K562 (cell line): ENCODE results near the gene VPS45. TPM values are rescaled to one million over a fixed set of nuclear protein-coding genes. Genes with fewer than 3 reads are reported as not detected.

ENCODE experiments used
- ATAC-seq: fragments of 200-7000 bp; cut with Tn5 transposase; 3 replicates; pipeline ENCODE4 v1.9.1; 2020; ENCODE audit warnings: moderate library complexity
- BruUV-seq: library from RNA; stranded (reverse); fragments of 400-500 nt; replicated peaks from 2 replicates; lab custom pipeline; 2021; lab: Mats Ljungman, UMichigan
- CTCF ChIA-PET: fragments of 300-600 bp; formaldehyde crosslinking; extraction: SDS; loops from one replicate; lab custom pipeline; 2021; ENCODE audit warnings: low intra/inter-chr PET ratio; lab: Yijun Ruan, JAX
- POLR2A ChIA-PET: fragments of 300-600, 350-650 bp; sonication (Branson Sonifier 250); formaldehyde crosslinking; extraction: SDS; loops from one replicate; lab custom pipeline; 2021; ENCODE audit warnings: antibody characterized with exemption, inconsistent platforms; lab: Yijun Ruan, JAX
- DNase-seq, 4 experiments: peaks; one replicate each; pipeline versions ENCODE4 v3.0.0 to v3.0.0-alpha.2; 2011 to 2018; ENCODE audit warnings: low spot score in 3 of 4, mixed read lengths in 3 of 4; ENCODE audit errors: extremely low read depth in 1 of 4
- FAIRE-seq: peaks from 2 replicates; lab custom pipeline; 2011; peaks lifted over from hg19 to GRCh38; lab: Jason Lieb, UNC
- H2AFZ ChIP-seq: 2 replicates; pipeline ENCODE4 v1.6.0; 2011; ENCODE audit warnings: low read depth, low read length, control low read depth, inconsistent platforms
- H3K27ac ChIP-seq: fragments of 200-600 bp; 3 replicates; pipeline ENCODE4 v1.8.0; 2011; ENCODE audit warnings: low read depth, mild to moderate bottlenecking, control low read depth, inconsistent platforms, low read length, moderate library complexity, mixed read lengths; ENCODE audit errors: extremely low read depth
- H3K27me3 ChIP-seq, 2 experiments: fragments of 300-600 bp in 1 of 2; 2 replicates in 1 of 2; 3 replicates in 1 of 2; pipeline versions ENCODE4 v1.6.0 to v1.8.0; 2011; ENCODE audit warnings: inconsistent platforms in 2 of 2, low read length in 2 of 2, mild to moderate bottlenecking in 1 of 2, mixed read lengths in 1 of 2, moderate library complexity in 1 of 2; ENCODE audit not compliant: control insufficient read depth in 2 of 2, insufficient read depth in 2 of 2
- H3K36me3 ChIP-seq: fragments of 300-600 bp; 3 replicates; pipeline ENCODE4 v1.8.0; 2011; ENCODE audit warnings: mild to moderate bottlenecking, low read length, inconsistent platforms; ENCODE audit not compliant: control insufficient read depth, insufficient read depth
- H3K4me1 ChIP-seq, 2 experiments: fragments of 200-600 bp in 1 of 2; replicated peaks in 1 of 2; 2 replicates in 1 of 2; 3 replicates in 1 of 2; pipeline versions ENCODE4 v1.5.1 to v1.8.0; 2011; ENCODE audit warnings: inconsistent platforms in 2 of 2, low read length in 2 of 2, mild to moderate bottlenecking in 1 of 2, mixed read lengths in 1 of 2, moderate library complexity in 1 of 2; ENCODE audit not compliant: control insufficient read depth in 2 of 2, insufficient read depth in 2 of 2
- H3K4me2 ChIP-seq: 2 replicates; pipeline ENCODE4 v1.6.1; 2011; ENCODE audit warnings: low read length, control low read depth, inconsistent platforms, mixed read lengths; ENCODE audit not compliant: insufficient read depth
- H3K4me3 ChIP-seq: fragments of 200-600 bp; sonication (generic), shearing (Covaris generic); 2 replicates; pipeline ENCODE4 v1.5.1; 2016; ENCODE audit warnings: control low read depth, inconsistent platforms
- H3K79me2 ChIP-seq: fragments of 200-600 bp; 3 replicates; pipeline ENCODE4 v1.8.0; 2011; ENCODE audit warnings: low read length, inconsistent platforms; ENCODE audit not compliant: control insufficient read depth, insufficient read depth
- H3K9ac ChIP-seq, 2 experiments: 2 replicates each; pipeline versions ENCODE4 v1.6.0 to v1.6.1; 2011; ENCODE audit warnings: low read depth in 2 of 2, low read length in 2 of 2, control low read depth in 1 of 2, inconsistent platforms in 1 of 2, mild to moderate bottlenecking in 1 of 2, mixed read lengths in 1 of 2; ENCODE audit not compliant: insufficient read depth in 1 of 2
- H3K9me1 ChIP-seq: one replicate; pipeline ENCODE4 v1.6.0; 2011; ENCODE audit warnings: inconsistent platforms, mild to moderate bottlenecking, low read length, moderate library complexity; ENCODE audit not compliant: control insufficient read depth, insufficient read depth
- H3K9me3 ChIP-seq: replicated peaks from 2 replicates; pipeline ENCODE4 v1.5.1; 2011; ENCODE audit warnings: low read depth, low read length, inconsistent platforms; ENCODE audit not compliant: control insufficient read depth, insufficient read depth
- H4K20me1 ChIP-seq: replicated peaks from 2 replicates; pipeline ENCODE4 v1.6.1; 2011; ENCODE audit warnings: low read length, inconsistent platforms, mixed read lengths; ENCODE audit not compliant: control insufficient read depth, insufficient read depth
- ARID1B ChIP-seq: fragments of 450-650 bp; IDR thresholded peaks from 2 replicates; pipeline ENCODE4 v1.6.1; 2016; ENCODE audit warnings: antibody characterized with exemption, mild to moderate bottlenecking, inconsistent platforms
- CBFA2T2 ChIP-seq: fragments of 450-650 bp; conservative IDR thresholded peaks from 2 replicates; pipeline ENCODE4 v1.6.1; 2017; ENCODE audit warnings: mild to moderate bottlenecking
- CBFA2T3 ChIP-seq: fragments of 450-650 bp; IDR thresholded peaks from 2 replicates; pipeline ENCODE4 v1.6.1; 2017
- CC2D1A ChIP-seq: fragments of 450-650 bp; IDR thresholded peaks from 2 replicates; pipeline ENCODE4 v1.6.1; 2017; ENCODE audit warnings: mild to moderate bottlenecking
- DPF2 ChIP-seq: fragments of 450-650 bp; IDR thresholded peaks from 2 replicates; pipeline ENCODE4 v1.6.1; 2016
- EP300 ChIP-seq: IDR thresholded peaks from 2 replicates; pipeline ENCODE4 v1.6.1; 2012; ENCODE audit warnings: low read length, improper control_type of control experiment
- GATAD2B ChIP-seq: fragments of 450-650 bp; IDR thresholded peaks from 2 replicates; pipeline ENCODE4 v1.6.1; 2017; ENCODE audit warnings: mild to moderate bottlenecking, borderline replicate concordance
- HNRNPH1 ChIP-seq: fragments of 200-400 bp; formaldehyde crosslinking; optimal IDR thresholded peaks from 2 replicates; pipeline ENCODE3; 2017; ENCODE audit warnings: low read depth, mild to moderate bottlenecking, low read length, moderate library complexity
- MXI1 ChIP-seq: IDR thresholded peaks from 2 replicates; pipeline ENCODE4 v1.6.1; 2011; ENCODE audit warnings: low read depth, mild to moderate bottlenecking, improper control_type of control experiment, low read length
- NCOR1 ChIP-seq: fragments of 450-650 bp; IDR thresholded peaks from 2 replicates; pipeline ENCODE4 v1.6.1; 2016; ENCODE audit warnings: mild to moderate bottlenecking, moderate library complexity
- SMARCA4 ChIP-seq: fragments of 450-650 bp; IDR thresholded peaks from 2 replicates; pipeline ENCODE4 v1.6.1; 2016
- SMARCE1 ChIP-seq: fragments of 450-650 bp; IDR thresholded peaks from 2 replicates; pipeline ENCODE4 v1.7.1; 2016; ENCODE audit warnings: mild to moderate bottlenecking
- SOX6 ChIP-seq: fragments of 450-650 bp; IDR thresholded peaks from 2 replicates; pipeline ENCODE4 v1.6.1; 2014; ENCODE audit warnings: mild to moderate bottlenecking
- SREBF1 ChIP-seq: fragments of 150-350 bp; IDR thresholded peaks from 2 replicates; pipeline ENCODE4 v1.6.1; 2014; ENCODE audit warnings: antibody characterized with exemption, low read depth, low read length, borderline replicate concordance
- TRIM24 ChIP-seq, 2 experiments: fragments of 450-650 bp; IDR thresholded peaks; 2 replicates each; pipeline ENCODE4 v1.6.1; 2016
- ZNF318 ChIP-seq, 2 experiments: fragments of 450-650 bp; IDR thresholded peaks; 2 replicates each; pipeline ENCODE4 v1.6.1; 2016; ENCODE audit warnings: mild to moderate bottlenecking in 2 of 2, borderline replicate concordance in 1 of 2, low read depth in 1 of 2, moderate library complexity in 1 of 2
- ZNF561 ChIP-seq: fragments of 450-650 bp; formaldehyde crosslinking; conservative IDR thresholded peaks from 2 replicates; pipeline ENCODE4 v1.4.0; 2020; ENCODE audit warnings: mild to moderate bottlenecking, moderate library complexity
- whole genome bisulfite sequencing: fragments of 100-300 bp; shearing (Covaris generic); methylation state at CpG from one replicate; pipeline ENCODE4 v1.1.6; 2016; ENCODE audit warnings: low coverage, mixed read lengths; ENCODE audit not compliant: insufficient coverage; ENCODE audit errors: missing lambda C conversion rate; 5-methylcytosine and 5-hydroxymethylcytosine counted together
- in situ Hi-C: fragments of 300-500 bp; cut with MboI; formaldehyde crosslinking; loops from 4 replicates; pipeline ENCODE4 v1.15.0; 2018; ENCODE audit warnings: inconsistent platforms, mixed read lengths
- intact Hi-C: fragments of 100-400 bp; cut with micrococcal nuclease; formaldehyde crosslinking; loops from 2 replicates; pipeline ENCODE4 v1.14.2; 2022
- polyA plus RNA-seq, 8 experiments: library from polyadenylated mRNA; depleted of rRNA in 4 of 8; stranded (reverse) in 5 of 8; unstranded in 3 of 8; fragments of >200 nt; fragmentation: Nextera tagmentation in 2 of 8; fragmentation: Illumina TruSeq in 1 of 8; extraction: Ambion mirVana in 2 of 8; extraction: Trizol in 1 of 8; gene quantifications; 2 replicates each; pipeline versions ENCODE4 v1.2.1 to v1.2.3, GENCODE V29; 2011 to 2014; ENCODE audit warnings: inconsistent platforms in 1 of 8, missing spikeins in 1 of 8
- total RNA-seq, 7 experiments: library from RNA; depleted of rRNA in 6 of 7; stranded (reverse); fragments of >200 nt in 6 of 7; fragmentation: Illumina TruSeq in 2 of 7; extraction: Trizol in 2 of 7; gene quantifications; 2 replicates each; pipeline versions ENCODE4 v1.2.1 to v1.2.3, GENCODE V29; 2011 to 2021; ENCODE audit warnings: low replicate concordance in 1 of 7

Gene VPS45
- total and polyA plus RNA-seq, 9 of the 15 experiments (the other 6 are each of a cell fraction or from before 2014, with no cell fraction given) = 17.9 to 48.2 (median 34.4) TPM

- WGBS = 38% methylated on average over 6 of the region's 6 CpGs
- no peaks in the 10 kb centered on the region for H3K79me2 ChIP-seq
- H3K27ac ChIP-seq = no peak overlapping the region
- H3K9me1 ChIP-seq = no peaks in the 10 kb centered on the region
- FAIRE-seq (peak; percentile 52), DNase-seq (peak in 2 of 4 experiments; percentile 17 to 51), ATAC-seq (peak; percentile 58; the same call in 2 of the 3 replicates)
- no peak overlapping the region for H3K4me3 ChIP-seq
- no peaks in the 10 kb centered on the region for H4K20me1 ChIP-seq
- no peak overlapping the region for H3K9ac ChIP-seq
- no peaks in the 10 kb centered on the region for H3K9me3 ChIP-seq
- no peak overlapping the region; the same call in 1 of the 2 replicates for H3K4me2 ChIP-seq
- in situ Hi-C loops (loop anchor here (5.0 kb wide), 1 partner anchor 90 kb away; no protein-coding TSS in a partner anchor), intact Hi-C loops (no loop called here)
- POLR2A ChIA-PET = interaction anchor here (0.8 to 0.9 kb wide), 2 partner anchors 88 to 191 kb away, joined by 4 to 5 read pairs; a partner anchor contains a TSS
- H3K27me3 ChIP-seq = no peaks in the 10 kb centered on the region
- H3K36me3 ChIP-seq = peaks cover 61% of the 10 kb centered on the region
- peaks cover 0 to 8% of the 10 kb centered on the region in 2 experiments; a peak in 2 of 5 replicates for H3K4me1 ChIP-seq
- H2AFZ ChIP-seq = no peak overlapping the region
- no TSS peak for BruUV-seq
- CTCF ChIA-PET = interaction anchor here (1.8 kb wide), 1 partner anchor 92 kb away, joined by 8 read pairs; no protein-coding TSS in a partner anchor
- TF ChIP-seq SREBF1 (no peak), ZNF561 (CRISPR knock-in tag) (no peak), NCOR1 (0 out of 2 replicates have a peak, but pooled peaks have one; percentile 8), HNRNPH1 (no peak), SOX6 (peak; percentile 41; the same call in 1 of the 2 replicates), SMARCA4 (peak; percentile 35; the same call in 1 of the 2 replicates), SMARCE1 (peak; percentile 51; the same call in 1 of the 2 replicates), ZNF318 (IDR thresholded peaks at IDR 0.05; ENCODE audit: borderline replicate concordance in 1 of 2, low read depth in 1 of 2) (no peak), CBFA2T2 (peak; percentile 44; the same call in 1 of the 2 replicates), ARID1B (peak; percentile 75), EP300 (0 out of 2 replicates have a peak, but pooled peaks have one; percentile 24), TRIM24 (IDR thresholded peaks at IDR 0.05) (no peak), MXI1 (no peak), GATAD2B (0 out of 2 replicates have a peak, but pooled peaks have one; percentile 3), CBFA2T3 (peak; percentile 64), CC2D1A (no peak), DPF2 (peak; percentile 51; the same call in 1 of the 2 replicates)
Observed at GRCh38 chr1:150076985-150077384, 9.4 kb downstream of the VPS45 start.
